DMS79 (cell line): ENCODE measurements around the gene TPCN1.

Experiments
- DNase-seq: peaks from one replicate; lab custom pipeline; 2025; lab: John Stamatoyannopoulos, UW

TPCN1 gene

GRCh38 chr12:113285679-113286610, 64.7 kb downstream of the TPCN1 start:
- DNase-seq = no peak

- no peak for DNase-seq
Measured at GRCh38 chr12:113286712-113287111, 65.4 kb downstream of the TPCN1 start.

GRCh38 chr12:113287146-113287898, 66.1 kb downstream of the TPCN1 start:
- DNase-seq = no peak

GRCh38 chr12:113287899-113288282, 66.6 kb downstream of the TPCN1 start:
- no peak for DNase-seq

GRCh38 chr12:113289361-113289760, 68.1 kb downstream of the TPCN1 start:
- no peak for DNase-seq

- no peak for DNase-seq
Measured at GRCh38 chr12:113290506-113290905, 69.2 kb downstream of the TPCN1 start.

GRCh38 chr12:113291586-113291985, 70.3 kb downstream of the TPCN1 start:
- DNase-seq = no peak

- no peak for DNase-seq
Measured at GRCh38 chr12:113292091-113292490, 70.8 kb downstream of the TPCN1 start.

GRCh38 chr12:113292547-113292946, 71.3 kb downstream of the TPCN1 start:
- no peak for DNase-seq

GRCh38 chr12:113293100-113293499, 71.8 kb downstream of the TPCN1 start:
- DNase-seq = no peak

GRCh38 chr12:113295886-113296556, 74.8 kb downstream of the TPCN1 start:
- no peak for DNase-seq

GRCh38 chr12:113296557-113297213, 75.4 kb downstream of the TPCN1 start:
- DNase-seq = no peak

GRCh38 chr12:113297214-113297587, 75.9 kb downstream of the TPCN1 start:
- DNase-seq = no peak

GRCh38 chr12:113297621-113298471, 76.6 kb downstream of the TPCN1 start:
- no peak for DNase-seq

- DNase-seq = no peak
Measured at GRCh38 chr12:113298472-113298817, 77.2 kb downstream of the TPCN1 start.

GRCh38 chr12:113298861-113299545, 77.7 kb downstream of the TPCN1 start:
- no peak for DNase-seq

- DNase-seq = peak; percentile 52
Measured at GRCh38 chr12:113299619-113300237, 78.5 kb downstream of the TPCN1 start.

GRCh38 chr12:113301811-113302210, 80.5 kb downstream of the TPCN1 start:
- DNase-seq = no peak

- no peak for DNase-seq
Measured at GRCh38 chr12:113302466-113302865, 81.2 kb downstream of the TPCN1 start.
